Spinal cord (tissue), 10 donors: ENCODE measurements around the gene GARIN5A. TPM values are rescaled to one million over a fixed set of nuclear protein-coding genes. Genes with fewer than 3 reads are reported as not detected.

Source experiments
- DNase-seq, 6 donors: peaks; one replicate each; pipeline versions ENCODE4 v3.0.0 to v3.0.0-alpha.2; 2013 to 2015; ENCODE audit warnings: low spot score in 6 of 6, low read depth in 4 of 6
- H3K27ac ChIP-seq: one replicate; pipeline ENCODE4 v1.5.1; 2013; ENCODE audit warnings: low read depth, low read length, control low read depth
- H3K27me3 ChIP-seq: one replicate; pipeline ENCODE4 v1.6.1; 2013; ENCODE audit warnings: low read length; ENCODE audit not compliant: control insufficient read depth, insufficient read depth
- H3K36me3 ChIP-seq: one replicate; pipeline ENCODE4 v1.6.1; 2013; ENCODE audit warnings: low read length; ENCODE audit not compliant: control insufficient read depth, insufficient read depth
- H3K4me1 ChIP-seq: one replicate; pipeline ENCODE4 v1.6.1; 2013; ENCODE audit warnings: low read length; ENCODE audit not compliant: control insufficient read depth, insufficient read depth
- H3K4me3 ChIP-seq: one replicate; pipeline ENCODE4 v1.5.1; 2013; ENCODE audit warnings: low read depth, low read length, control low read depth
- H3K9me3 ChIP-seq: one replicate; pipeline ENCODE4 v1.6.1; 2013; ENCODE audit warnings: low read length; ENCODE audit not compliant: control insufficient read depth, insufficient read depth
- WGBS: methylation state at CpG from one replicate; pipeline ENCODE4 v1.1.5; 2013; ENCODE audit warnings: missing lambda C conversion rate; ENCODE audit not compliant: insufficient coverage; 5-methylcytosine and 5-hydroxymethylcytosine counted together
- long read RNA-seq, 4 donors: transcript quantifications; one replicate each; lab custom pipeline, GENCODE V29; 2026
- polyA plus RNA-seq, 2 donors: library from polyadenylated mRNA; unstranded; fragments of 120-200 nt; gene quantifications; one replicate each; pipeline ENCODE4 v1.2.1, GENCODE V29; 2013; ENCODE audit not compliant: insufficient read length in 2 of 2
- total RNA-seq, 2 donors: library from RNA; depleted of rRNA in 1 of 2; stranded (reverse); fragments of 120-200 nt in 1 of 2; fragments of >200 nt in 1 of 2; gene quantifications; one replicate each; pipeline versions ENCODE4 v1.2.3 to v1.2.4, GENCODE V29; 2013 to 2014
- donor health status: healthy.

Gene GARIN5A
- 1 to 10 TPM; 4.2 to 5.8 TPM for total RNA-seq
- polyA plus RNA-seq: 10 to 100 TPM; 11.6 to 14.1 TPM
- long read RNA-seq, donor 1, transcript FAM71E1-204 (5 exons, 1,281 nt): major isoform, 5 of 10 reads
- long read RNA-seq, donor 1, transcript FAM71E1-202 (5 exons, 1,225 nt): major isoform, 5 of 10 reads
- long read RNA-seq, donor 1, partial matches to known transcripts: 0 of 10 reads
- long read RNA-seq, donor 1, other reads (novel, unspliced or antisense): 0 of 10 reads
- long read RNA-seq, donor 2, partial matches to known transcripts: 0 of 3 reads
- long read RNA-seq, donor 2, other reads (novel, unspliced or antisense): 0 of 3 reads
- long read RNA-seq, donor 3: 0 reads
- long read RNA-seq, donor 4, partial matches to known transcripts: 55 of 123 reads
- long read RNA-seq, donor 4, other reads (novel, unspliced or antisense): 64 of 123 reads

- peak; percentile 81 to 98 (median 88) for DNase-seq
- H3K36me3 ChIP-seq: peaks cover 39% of the 10 kb centered on the region
- WGBS: under 1% methylated on average over 56 of the region's 58 CpGs
Measured at GRCh38 chr19:50476224-50476906, at the start of gene GARIN5A, which contains the start of gene EMC10. Gene GARIN5A, minus strand, starts transcription at chr19:50476848. Its CDS starts 460 bp downstream, at chr19:50476388. Gene EMC10, plus strand, starts transcription at chr19:50476507. Its CDS starts 38 bp downstream, at chr19:50476545.

DNA sequence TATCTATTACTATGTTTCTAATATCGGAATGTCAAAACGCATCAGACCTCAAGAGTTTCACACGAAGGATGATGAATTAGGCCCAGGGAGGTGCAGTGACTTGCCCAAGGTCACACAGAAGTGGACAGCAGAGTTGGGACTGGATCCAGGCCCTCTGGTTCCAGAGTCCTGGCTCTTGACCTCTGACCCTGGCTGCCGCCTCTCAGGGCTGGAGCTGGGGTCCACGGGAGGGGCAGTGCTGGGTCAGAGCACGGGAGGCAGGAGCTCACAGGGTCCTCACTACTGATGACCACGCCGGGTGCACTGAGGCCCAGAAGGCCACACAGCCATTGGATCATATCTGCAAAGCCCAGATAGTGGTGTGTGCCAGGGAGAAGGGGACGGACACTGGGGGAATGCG is 46.2 kb upstream of the GARIN5A start:
- WGBS: 93% methylated on average over 10 of the region's 10 CpGs
- DNase-seq: no peak
- peaks cover 4% of the 10 kb centered on the region for H3K4me1 ChIP-seq
- no peak overlapping the region for H3K27ac ChIP-seq
- H3K36me3 ChIP-seq: peaks cover 53% of the 10 kb centered on the region
- no peaks in the 10 kb centered on the region for H3K9me3 ChIP-seq
- H3K4me3 ChIP-seq: no peak overlapping the region
- no peaks in the 10 kb centered on the region for H3K27me3 ChIP-seq

More at GRCh38 chr19:50476224-50476906, at the start of gene GARIN5A, which contains the start of gene EMC10:
- H3K4me1 ChIP-seq: peaks cover 26% of the 10 kb centered on the region
- peak within 1 kb of the TSS; percentile 98 for H3K4me3 ChIP-seq
- no peaks in the 10 kb centered on the region for H3K9me3 ChIP-seq
- peak within 1 kb of the TSS; percentile 90 for H3K27ac ChIP-seq
- H3K27me3 ChIP-seq: no peaks in the 10 kb centered on the region

DNA sequence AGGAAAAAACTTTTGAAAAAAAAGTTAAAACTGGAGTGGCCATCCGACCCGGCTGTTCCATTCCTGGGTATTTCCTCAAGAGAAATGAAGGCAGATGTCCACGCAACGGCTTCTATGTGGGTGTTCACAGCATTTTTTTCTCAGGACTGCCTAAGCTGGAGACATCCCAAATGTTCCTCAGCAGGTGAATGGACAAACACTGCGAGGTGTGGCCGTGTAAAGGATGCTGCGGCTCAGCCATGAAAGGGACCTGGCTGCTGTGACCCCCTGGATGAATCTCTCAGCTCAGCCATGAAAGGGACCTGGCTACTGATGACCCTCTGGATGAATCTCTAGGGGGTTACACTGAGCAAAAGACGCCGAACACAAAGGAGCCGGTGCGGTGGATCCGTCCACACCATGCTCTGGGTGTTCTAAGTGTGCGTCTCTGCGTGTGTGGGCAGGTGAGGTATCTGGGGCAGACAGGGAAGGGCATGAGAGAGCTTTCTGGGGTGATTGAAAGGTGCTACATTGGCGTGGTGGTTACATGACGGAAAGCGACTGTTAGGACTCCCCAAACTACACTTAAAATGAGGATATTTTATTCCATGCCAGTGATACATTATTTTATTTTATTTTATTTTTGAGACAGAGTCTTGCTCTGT is 44.3 kb upstream of the GARIN5A start:
- Histone ChIP-seq H3K9me3 (no peaks in the 10 kb centered on the region), H3K36me3 (peaks cover 64% of the 10 kb centered on the region), H3K4me3 (no peak overlapping the region), H3K4me1 (peaks cover under 1% of the 10 kb centered on the region), H3K27me3 (no peaks in the 10 kb centered on the region), H3K27ac (no peak overlapping the region)
- no peak for DNase-seq
- WGBS: 89% methylated on average over 14 of the region's 17 CpGs

GRCh38 chr19:50519006-50519575 is 42.4 kb upstream of the GARIN5A start:
- WGBS: 98% methylated on average over 38 of the region's 40 CpGs
- no peak overlapping the region for H3K4me3 ChIP-seq
- H3K27ac ChIP-seq: no peak overlapping the region
- H3K36me3 ChIP-seq: peaks cover 59% of the 10 kb centered on the region
- peaks cover 19% of the 10 kb centered on the region for H3K4me1 ChIP-seq
- H3K9me3 ChIP-seq: no peaks in the 10 kb centered on the region
- DNase-seq: no peak
- H3K27me3 ChIP-seq: no peaks in the 10 kb centered on the region

- Histone ChIP-seq H3K4me1 (peaks cover 26% of the 10 kb centered on the region), H3K9me3 (no peaks in the 10 kb centered on the region), H3K27ac (no peak overlapping the region), H3K36me3 (peaks cover 57% of the 10 kb centered on the region), H3K4me3 (no peak overlapping the region), H3K27me3 (no peaks in the 10 kb centered on the region)
- 97% methylated on average over 69 of the region's 87 CpGs for WGBS
- DNase-seq: no peak
Measured at GRCh38 chr19:50518091-50519005, 41.7 kb upstream of the GARIN5A start.

DNA sequence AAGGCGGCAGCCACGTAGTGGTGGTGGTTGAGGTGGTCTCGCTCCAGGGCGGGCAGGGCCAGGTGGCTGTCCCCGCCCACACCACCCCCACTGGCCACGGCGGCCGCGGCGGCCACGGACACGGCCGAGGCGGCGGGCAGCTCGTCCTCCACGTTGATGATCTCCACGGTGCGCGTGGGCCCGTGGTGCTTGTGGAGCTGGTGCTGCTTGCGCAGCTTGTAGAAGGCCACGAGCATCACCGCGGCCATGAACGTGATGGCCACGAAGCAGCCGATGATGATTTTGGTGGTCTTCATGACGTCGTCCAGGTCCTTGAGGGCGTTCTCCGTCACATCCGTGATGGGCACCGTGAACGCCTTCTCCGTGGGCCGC is 41.0 kb upstream of the GARIN5A start:
- no peak overlapping the region for H3K4me3 ChIP-seq
- peaks cover 53% of the 10 kb centered on the region for H3K36me3 ChIP-seq
- no peaks in the 10 kb centered on the region for H3K27me3 ChIP-seq
- WGBS: 98% methylated on average over 33 of the region's 37 CpGs
- DNase-seq: no peak
- H3K4me1 ChIP-seq: peaks cover 33% of the 10 kb centered on the region
- H3K27ac ChIP-seq: no peak overlapping the region
- H3K9me3 ChIP-seq: no peaks in the 10 kb centered on the region

DNA sequence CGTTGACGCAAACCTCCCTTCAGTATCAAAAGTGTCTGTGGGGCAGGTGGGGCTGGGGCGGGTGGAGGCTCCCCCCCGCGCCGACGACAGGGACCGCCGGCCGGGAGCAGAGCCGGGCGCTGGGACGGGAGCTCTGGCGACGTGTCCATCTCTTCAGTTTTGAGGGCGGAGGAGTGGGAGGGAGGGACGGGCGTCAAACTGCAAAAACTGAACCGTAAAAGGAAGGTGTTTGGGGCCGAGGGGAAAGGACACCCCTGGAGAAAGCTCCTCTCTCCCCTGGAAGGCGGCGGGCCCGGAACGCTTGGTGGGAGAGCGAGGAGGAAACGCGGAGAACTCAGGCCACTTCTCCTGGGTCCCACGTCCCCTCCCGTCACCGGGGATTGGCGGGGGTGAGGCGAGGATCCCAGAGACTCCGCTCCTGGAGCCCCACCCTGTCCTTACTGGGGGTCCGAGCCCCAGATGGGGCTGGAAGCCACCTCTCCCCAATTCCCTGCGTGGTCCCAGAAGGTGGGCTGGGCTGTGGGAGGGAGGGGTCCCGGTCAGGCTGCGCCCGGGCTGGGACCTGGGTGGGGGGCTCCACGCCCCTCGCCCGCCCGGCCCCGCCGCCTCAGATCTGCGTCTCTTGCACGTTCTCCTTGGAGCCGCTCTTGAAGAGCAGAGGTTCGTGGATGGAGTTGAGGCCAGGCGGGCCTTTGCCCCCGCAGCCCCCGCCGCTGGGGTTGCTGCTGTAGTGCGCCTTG is 40.5 kb upstream of the GARIN5A start:
- Histone ChIP-seq H3K36me3 (peaks cover 58% of the 10 kb centered on the region), H3K27me3 (no peaks in the 10 kb centered on the region), H3K27ac (no peak overlapping the region), H3K4me3 (no peak overlapping the region), H3K9me3 (no peaks in the 10 kb centered on the region), H3K4me1 (peaks cover 38% of the 10 kb centered on the region)
- no peak for DNase-seq
- 76% methylated on average over 31 of the region's 53 CpGs for WGBS

GRCh38 chr19:50516456-50516855 is 39.8 kb upstream of the GARIN5A start:
- no peak for DNase-seq
- Histone ChIP-seq H3K36me3 (peaks cover 59% of the 10 kb centered on the region), H3K27me3 (no peaks in the 10 kb centered on the region), H3K9me3 (no peaks in the 10 kb centered on the region), H3K4me3 (no peak overlapping the region), H3K4me1 (peaks cover 45% of the 10 kb centered on the region), H3K27ac (no peak overlapping the region)
- WGBS: 85% methylated on average over 3 of the region's 12 CpGs
